ENCODE measurements around the gene LSAMP.

LSAMP gene

GRCh38 chr3:116399701-116400226, 45.5 kb downstream of the LSAMP start:
- no peaks in the 10 kb centered on the region for H3F3A ChIP-seq (ENCODE audit: insufficient read depth)
- no peaks in the 10 kb centered on the region for H3K36me3 ChIP-seq (ENCODE audit: low read length)
- no peak overlapping the region for H3K4me3 ChIP-seq (ENCODE audit: insufficient read depth, low read length, poor library complexity, severe bottlenecking)
- H3K4me2 ChIP-seq (ENCODE audit: low read depth, low read length, poor library complexity, severe bottlenecking), result no peak overlapping the region
- H2AFZ ChIP-seq (ENCODE audit: low read depth, low read length, severe bottlenecking), result no peak overlapping the region
- TF ChIP-seq CTCF (IDR thresholded peaks at IDR 0.05; ENCODE audit: insufficient read depth, low read length, poor library complexity, severe bottlenecking) (no peak), EZH2phosphoT487 (conservative IDR thresholded peaks at IDR 0.05; ENCODE audit: low read length) (no peak)
- H3K79me2 ChIP-seq (ENCODE audit: insufficient read depth, low read length), result no peaks in the 10 kb centered on the region
- no peaks in the 10 kb centered on the region for H3K27me3 ChIP-seq (ENCODE audit: low read length)
- no peaks in the 10 kb centered on the region for H3K9me3 ChIP-seq (ENCODE audit: insufficient read depth, low read length)
- H3K9ac ChIP-seq (ENCODE audit: low read length), result no peak overlapping the region
- H3K27ac ChIP-seq (ENCODE audit: low read depth, low read length), result no peak overlapping the region
- H3K9me2 ChIP-seq (replicated peaks; ENCODE audit: insufficient read depth, low read length), result no peaks in the 10 kb centered on the region
- H4K20me1 ChIP-seq (ENCODE audit: low read depth, low read length), result no peaks in the 10 kb centered on the region

DNA sequence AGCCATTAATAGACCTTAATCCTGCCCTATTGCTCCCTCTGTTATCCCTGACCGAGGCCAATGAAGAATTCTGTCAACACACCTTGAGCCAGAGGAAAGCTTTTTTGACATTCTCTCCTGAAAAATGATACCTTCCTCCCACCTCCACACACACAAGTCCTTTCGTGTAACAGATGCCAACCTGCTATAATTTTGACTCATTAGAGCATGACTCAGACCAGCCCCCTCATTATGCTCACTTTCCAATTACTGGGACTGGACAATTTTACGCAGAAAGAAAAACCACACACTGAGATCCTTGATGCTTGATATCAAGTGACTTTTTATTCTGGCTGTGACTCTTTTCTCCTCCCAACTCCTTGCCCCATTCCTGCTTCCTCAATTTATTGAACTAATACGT, 50.9 kb downstream of the LSAMP start:
- Histone ChIP-seq H3K9ac (ENCODE audit: low read length) (no peak overlapping the region), H3K27me3 (ENCODE audit: low read length) (no peaks in the 10 kb centered on the region)

DNA sequence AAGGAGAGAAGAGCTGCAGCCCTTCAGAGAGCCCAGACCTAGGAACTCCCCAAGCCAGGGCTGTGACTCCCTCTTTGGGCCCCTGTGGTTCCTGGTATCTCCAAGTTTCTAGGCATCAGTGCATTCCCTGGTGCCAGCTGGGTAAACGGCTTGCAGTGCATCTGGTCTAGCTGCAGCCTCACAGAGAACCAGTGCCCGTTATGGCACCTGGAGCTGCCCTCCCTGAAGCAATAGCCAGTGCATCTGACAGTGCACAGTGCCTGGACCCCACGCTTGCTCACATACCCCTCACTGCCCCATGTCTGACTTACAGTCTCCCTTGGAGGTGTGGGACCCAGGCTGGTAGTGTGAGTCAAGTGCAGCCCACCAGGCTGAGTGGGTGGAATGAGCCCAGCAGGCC, 52.1 kb downstream of the LSAMP start:
- Histone ChIP-seq H3K9me3 (ENCODE audit: insufficient read depth, low read length) (peaks cover 3% of the 10 kb centered on the region; the same call in 1 of the 2 replicates), H4K20me1 (ENCODE audit: low read depth, low read length) (no peaks in the 10 kb centered on the region), H3K79me2 (ENCODE audit: insufficient read depth, low read length) (no peaks in the 10 kb centered on the region), H2AFZ (ENCODE audit: low read depth, low read length, severe bottlenecking) (no peak overlapping the region), H3K27me3 (ENCODE audit: low read length) (no peaks in the 10 kb centered on the region), H3F3A (ENCODE audit: insufficient read depth) (no peaks in the 10 kb centered on the region), H3K4me3 (ENCODE audit: insufficient read depth, low read length, poor library complexity, severe bottlenecking) (no peak overlapping the region), H3K9me2 (replicated peaks; ENCODE audit: insufficient read depth, low read length) (no peaks in the 10 kb centered on the region), H3K27ac (ENCODE audit: low read depth, low read length) (no peak overlapping the region), H3K4me2 (ENCODE audit: low read depth, low read length, poor library complexity, severe bottlenecking) (no peak overlapping the region), H3K9ac (ENCODE audit: low read length) (no peak overlapping the region), H3K36me3 (ENCODE audit: low read length) (no peaks in the 10 kb centered on the region)
- TF ChIP-seq CTCF (IDR thresholded peaks at IDR 0.05; ENCODE audit: insufficient read depth, low read length, poor library complexity, severe bottlenecking) (no peak), EZH2phosphoT487 (conservative IDR thresholded peaks at IDR 0.05; ENCODE audit: low read length) (no peak)

More for the DNA sequence above, 50.9 kb downstream of the LSAMP start:
- no peak for TF ChIP-seq CTCF (IDR thresholded peaks at IDR 0.05; ENCODE audit: insufficient read depth, low read length, poor library complexity, severe bottlenecking)
- no peak for TF ChIP-seq EZH2phosphoT487 (conservative IDR thresholded peaks at IDR 0.05; ENCODE audit: low read length)
- Histone ChIP-seq H3K9me3 (ENCODE audit: insufficient read depth, low read length) (peaks cover 3% of the 10 kb centered on the region; the same call in 1 of the 2 replicates), H3K4me3 (ENCODE audit: insufficient read depth, low read length, poor library complexity, severe bottlenecking) (no peak overlapping the region), H3K9me2 (replicated peaks; ENCODE audit: insufficient read depth, low read length) (no peaks in the 10 kb centered on the region), H3K4me2 (ENCODE audit: low read depth, low read length, poor library complexity, severe bottlenecking) (no peak overlapping the region), H3K27ac (ENCODE audit: low read depth, low read length) (no peak overlapping the region), H2AFZ (ENCODE audit: low read depth, low read length, severe bottlenecking) (no peak overlapping the region), H3K79me2 (ENCODE audit: insufficient read depth, low read length) (no peaks in the 10 kb centered on the region), H4K20me1 (ENCODE audit: low read depth, low read length) (no peaks in the 10 kb centered on the region), H3K36me3 (ENCODE audit: low read length) (no peaks in the 10 kb centered on the region), H3F3A (ENCODE audit: insufficient read depth) (no peaks in the 10 kb centered on the region)
